Measurements from ENCODE around the gene SLC18A2.
"Not testable (repeated sequence)": the region's sequence is repeated elsewhere in the genome, so short reads cannot be mapped to it uniquely, and the experiment has no call there.

SLC18A2 gene

GRCh38 chr10:117224881-117225280 is 16.0 kb upstream of the SLC18A2 start:
- H3K27me3 ChIP-seq (replicated peaks; ENCODE audit: insufficient read depth, low read length) = no peaks in the 10 kb centered on the region
- H3K4me3 ChIP-seq (ENCODE audit: low read length) = no peak overlapping the region
- H3K27ac ChIP-seq (ENCODE audit: low read length) = no peak overlapping the region
- H2AFZ ChIP-seq (ENCODE audit: low read length) = no peak overlapping the region
- no peaks in the 10 kb centered on the region for H3K36me3 ChIP-seq (replicated peaks; ENCODE audit: insufficient read depth, low read length)
- H3K4me2 ChIP-seq (ENCODE audit: low read depth, low read length) = no peak overlapping the region
- no peaks in the 10 kb centered on the region for H3K9me3 ChIP-seq (replicated peaks; ENCODE audit: insufficient read depth, low read length)
- DNase-seq = no peak
- no peaks in the 10 kb centered on the region for H4K20me1 ChIP-seq (ENCODE audit: insufficient read depth, low read length)
- no peak for TF ChIP-seq CTCF (IDR thresholded peaks at IDR 0.05; ENCODE audit: low read length)
- no peak for TF ChIP-seq EZH2 (optimal IDR thresholded peaks at IDR 0.05; ENCODE audit: low read depth, low read length)
- TF ChIP-seq EZH2phosphoT487 (IDR thresholded peaks at IDR 0.05; ENCODE audit: low read length) = no peak
- H3K9ac ChIP-seq (ENCODE audit: low read length) = no peak overlapping the region
- no peaks in the 10 kb centered on the region for H3K79me2 ChIP-seq (ENCODE audit: low read length)
- no peaks in the 10 kb centered on the region for H3F3A ChIP-seq (ENCODE audit: insufficient read depth, low read length)
- no peaks in the 10 kb centered on the region for H3K9me2 ChIP-seq (replicated peaks; ENCODE audit: insufficient read depth, low read length)
- no peaks in the 10 kb centered on the region for H3K4me1 ChIP-seq (ENCODE audit: low read length)

- Histone ChIP-seq H3K4me2 (ENCODE audit: low read depth, low read length) (no peak overlapping the region), H3K27ac (ENCODE audit: low read length) (no peak overlapping the region), H3K9me2 (replicated peaks; ENCODE audit: insufficient read depth, low read length) (no peaks in the 10 kb centered on the region), H4K20me1 (ENCODE audit: insufficient read depth, low read length) (no peaks in the 10 kb centered on the region), H3K36me3 (replicated peaks; ENCODE audit: insufficient read depth, low read length) (no peaks in the 10 kb centered on the region), H3K4me3 (ENCODE audit: low read length) (no peak overlapping the region), H3K9ac (ENCODE audit: low read length) (no peak overlapping the region), H3F3A (ENCODE audit: insufficient read depth, low read length) (no peaks in the 10 kb centered on the region), H2AFZ (ENCODE audit: low read length) (no peak overlapping the region), H3K4me1 (ENCODE audit: low read length) (no peaks in the 10 kb centered on the region), H3K27me3 (replicated peaks; ENCODE audit: insufficient read depth, low read length) (no peaks in the 10 kb centered on the region), H3K9me3 (replicated peaks; ENCODE audit: insufficient read depth, low read length) (no peaks in the 10 kb centered on the region), H3K79me2 (ENCODE audit: low read length) (no peaks in the 10 kb centered on the region)
- DNase-seq = no peak
- TF ChIP-seq EZH2 (optimal IDR thresholded peaks at IDR 0.05; ENCODE audit: low read depth, low read length) (no peak), EZH2phosphoT487 (IDR thresholded peaks at IDR 0.05; ENCODE audit: low read length) (no peak), CTCF (IDR thresholded peaks at IDR 0.05; ENCODE audit: low read length) (peak; percentile 8; the same call in 1 of the 2 replicates)
Measured at GRCh38 chr10:117226813-117227451, 14.0 kb upstream of the SLC18A2 start.

- Histone ChIP-seq H3K9me2 (replicated peaks; ENCODE audit: insufficient read depth, low read length) (no peaks in the 10 kb centered on the region), H3K4me1 (ENCODE audit: low read length) (no peaks in the 10 kb centered on the region), H3K9ac (ENCODE audit: low read length) (no peak overlapping the region), H3K36me3 (replicated peaks; ENCODE audit: insufficient read depth, low read length) (no peaks in the 10 kb centered on the region), H3K4me2 (ENCODE audit: low read depth, low read length) (no peak overlapping the region), H3K27me3 (replicated peaks; ENCODE audit: insufficient read depth, low read length) (no peaks in the 10 kb centered on the region), H3K27ac (ENCODE audit: low read length) (no peak overlapping the region), H3F3A (ENCODE audit: insufficient read depth, low read length) (no peaks in the 10 kb centered on the region), H4K20me1 (ENCODE audit: insufficient read depth, low read length) (no peaks in the 10 kb centered on the region), H3K79me2 (ENCODE audit: low read length) (no peaks in the 10 kb centered on the region), H3K4me3 (ENCODE audit: low read length) (no peak overlapping the region), H3K9me3 (replicated peaks; ENCODE audit: insufficient read depth, low read length) (no peaks in the 10 kb centered on the region), H2AFZ (ENCODE audit: low read length) (no peak overlapping the region)
- TF ChIP-seq EZH2 (optimal IDR thresholded peaks at IDR 0.05; ENCODE audit: low read depth, low read length) (no peak), EZH2phosphoT487 (IDR thresholded peaks at IDR 0.05; ENCODE audit: low read length) (no peak), CTCF (IDR thresholded peaks at IDR 0.05; ENCODE audit: low read length) (no peak)
- no peak for DNase-seq
Measured at GRCh38 chr10:117228210-117228609, 12.7 kb upstream of the SLC18A2 start.

GRCh38 chr10:117230107-117230506 is 10.8 kb upstream of the SLC18A2 start:
- H3K27me3 ChIP-seq (replicated peaks; ENCODE audit: insufficient read depth, low read length); H3K9ac ChIP-seq (ENCODE audit: low read length); H2AFZ ChIP-seq (ENCODE audit: low read length); H3K36me3 ChIP-seq (replicated peaks; ENCODE audit: insufficient read depth, low read length); H3K4me2 ChIP-seq (ENCODE audit: low read depth, low read length); H3F3A ChIP-seq (ENCODE audit: insufficient read depth, low read length); DNase-seq; H3K9me3 ChIP-seq (replicated peaks; ENCODE audit: insufficient read depth, low read length); H3K9me2 ChIP-seq (replicated peaks; ENCODE audit: insufficient read depth, low read length); H4K20me1 ChIP-seq (ENCODE audit: insufficient read depth, low read length); H3K27ac ChIP-seq (ENCODE audit: low read length); H3K4me1 ChIP-seq (ENCODE audit: low read length); H3K79me2 ChIP-seq (ENCODE audit: low read length); H3K4me3 ChIP-seq (ENCODE audit: low read length): not testable (repeated sequence)

Measured in MM.1S (cell line).